Activated CD8-positive, alpha-beta T cell treated with anti-CD3 and anti-CD28 coated beads, Interleukin-2, amount 10 ng/mL, durations not matched to agents 7 days and 5 days (primary cell): ENCODE data around the gene PROM1. TPM values are rescaled to one million over a fixed set of nuclear protein-coding genes. Genes with fewer than 3 reads are reported as not detected.
A peak's percentile ranks its signal among the peaks of the same experiment; 100 is the strongest.

ENCODE experiments used
- ATAC-seq: fragments of 150-1000 bp; cut with Tn5 transposase; one replicate; pipeline ENCODE4 v1.10.0; 2021; ENCODE audit warnings: moderate library complexity
- CTCF ChIA-PET: fragments of 350-600 bp; sonication (Branson Sonifier 250); formaldehyde crosslinking; loops from one replicate; lab custom pipeline; 2021; ENCODE audit warnings: antibody characterized with exemption; lab: Charles Lee
- POLR2A ChIA-PET: fragments of 350-600 bp; sonication (Branson Sonifier 250); formaldehyde crosslinking; loops from one replicate; lab custom pipeline; 2021; ENCODE audit warnings: antibody characterized with exemption; lab: Charles Lee
- DNase-seq: peaks from one replicate; pipeline ENCODE4 v3.0.0-alpha.2; 2020
- H3K27ac Mint-ChIP-seq: one replicate; pipeline ENCODE4 v1.8.0; 2021; ENCODE audit warnings: mild to moderate bottlenecking, mixed read lengths
- H3K27me3 Mint-ChIP-seq: one replicate; pipeline ENCODE4 v1.8.0; 2021; ENCODE audit warnings: low read depth, mixed read lengths
- H3K36me3 Mint-ChIP-seq: one replicate; pipeline ENCODE4 v1.8.0; 2021; ENCODE audit warnings: low read depth, mixed read lengths
- H3K4me1 Mint-ChIP-seq: one replicate; pipeline ENCODE4 v1.8.0; 2021; ENCODE audit warnings: low read depth, mixed read lengths
- H3K4me3 Mint-ChIP-seq: one replicate; pipeline ENCODE4 v1.8.0; 2021; ENCODE audit warnings: mild to moderate bottlenecking, mixed read lengths
- H3K9me3 Mint-ChIP-seq: one replicate; pipeline ENCODE4 v1.8.0; 2022; ENCODE audit warnings: mixed read lengths; ENCODE audit not compliant: insufficient read depth
- total RNA-seq, 2 experiments: library from RNA; stranded (reverse); gene quantifications; one replicate each; pipeline ENCODE4 v1.2.3, GENCODE V29; 2021

The PROM1 gene
- total RNA-seq, 2 experiments from 2014 or later: not detected

- Mint-ChIP-seq H3K36me3 (no peaks in the 10 kb centered on the region), H3K27ac (no peak overlapping the region), H3K4me1 (no peaks in the 10 kb centered on the region), H3K4me3 (no peak overlapping the region), H3K9me3 (no peaks in the 10 kb centered on the region), H3K27me3 (peaks cover 11% of the 10 kb centered on the region)
- CTCF ChIA-PET: no interaction called here
- POLR2A ChIA-PET: no interaction called here
- DNase-seq (no peak), ATAC-seq (no peak)
Measured at GRCh38 chr4:16034010-16034748, 49.6 kb downstream of the PROM1 start.

- CTCF ChIA-PET: no interaction called here
- POLR2A ChIA-PET: no interaction called here
- peaks cover 12% of the 10 kb centered on the region for H3K27me3 Mint-ChIP-seq
Measured at GRCh38 chr4:16032396-16032770, 51.4 kb downstream of the PROM1 start.

GRCh38 chr4:16031546-16032395, 52.1 kb downstream of the PROM1 start:
- DNase-seq: no peak
- no peaks in the 10 kb centered on the region for H3K9me3 Mint-ChIP-seq
- peaks cover 14% of the 10 kb centered on the region for H3K27me3 Mint-ChIP-seq
- no peak overlapping the region for H3K27ac Mint-ChIP-seq
- ChIA-PET CTCF (interaction anchor here (0.7 to 0.9 kb wide), 2 partner anchors 233 to 874 kb away, joined by 3 read pairs; no protein-coding TSS in a partner anchor), POLR2A (interaction anchor here (0.7 kb wide), 1 partner anchor 176 kb away, joined by 3 read pairs; no protein-coding TSS in a partner anchor)
- H3K36me3 Mint-ChIP-seq: no peaks in the 10 kb centered on the region
- H3K4me3 Mint-ChIP-seq: no peak overlapping the region
- ATAC-seq: no peak
- H3K4me1 Mint-ChIP-seq: no peaks in the 10 kb centered on the region

More at GRCh38 chr4:16032396-16032770, 51.4 kb downstream of the PROM1 start:
- DNase-seq (no peak), ATAC-seq (no peak)
- H3K4me3 Mint-ChIP-seq: no peak overlapping the region
- no peak overlapping the region for H3K27ac Mint-ChIP-seq
- no peaks in the 10 kb centered on the region for H3K9me3 Mint-ChIP-seq
- H3K36me3 Mint-ChIP-seq: no peaks in the 10 kb centered on the region
- H3K4me1 Mint-ChIP-seq: no peaks in the 10 kb centered on the region

GRCh38 chr4:16029886-16030285, 53.9 kb downstream of the PROM1 start:
- peaks cover 15% of the 10 kb centered on the region for H3K27me3 Mint-ChIP-seq
- POLR2A ChIA-PET: no interaction called here
- ATAC-seq: no peak

GRCh38 chr4:16029262-16029661, 54.6 kb downstream of the PROM1 start:
- ATAC-seq: no peak
- ChIA-PET CTCF (interaction anchor here (1.1 to 3.9 kb wide), 2 partner anchors 176 to 236 kb away, joined by 3 to 24 read pairs; no protein-coding TSS in a partner anchor), POLR2A (no interaction called here)
- no peaks in the 10 kb centered on the region for H3K9me3 Mint-ChIP-seq
- H3K27me3 Mint-ChIP-seq: peaks cover 18% of the 10 kb centered on the region
- H3K36me3 Mint-ChIP-seq: no peaks in the 10 kb centered on the region
- no peak for DNase-seq
- H3K4me3 Mint-ChIP-seq: no peak overlapping the region
- no peaks in the 10 kb centered on the region for H3K4me1 Mint-ChIP-seq
- H3K27ac Mint-ChIP-seq: no peak overlapping the region

More at GRCh38 chr4:16029886-16030285, 53.9 kb downstream of the PROM1 start:
- no peaks in the 10 kb centered on the region for H3K9me3 Mint-ChIP-seq
- DNase-seq: no peak
- no peak overlapping the region for H3K4me3 Mint-ChIP-seq
- CTCF ChIA-PET: interaction anchor here (0.6 to 3.9 kb wide), 3 partner anchors 11 to 235 kb away, joined by 3 to 24 read pairs (median 3); no protein-coding TSS in a partner anchor
- no peaks in the 10 kb centered on the region for H3K36me3 Mint-ChIP-seq
- no peaks in the 10 kb centered on the region for H3K4me1 Mint-ChIP-seq
- no peak overlapping the region for H3K27ac Mint-ChIP-seq

- Mint-ChIP-seq H3K27ac (no peak overlapping the region), H3K27me3 (peaks cover 18% of the 10 kb centered on the region), H3K4me3 (no peak overlapping the region), H3K4me1 (no peaks in the 10 kb centered on the region), H3K9me3 (no peaks in the 10 kb centered on the region), H3K36me3 (no peaks in the 10 kb centered on the region)
- CTCF ChIA-PET: interaction anchor here (1.6 to 3.9 kb wide), 4 partner anchors 145 to 889 kb away, joined by 3 to 24 read pairs (median 4); no protein-coding TSS in a partner anchor
- no peak for ATAC-seq
- no peak for DNase-seq
- POLR2A ChIA-PET: no interaction called here
Measured at GRCh38 chr4:16027626-16028025, 56.2 kb downstream of the PROM1 start.

- no peak for ATAC-seq
Measured at GRCh38 chr4:16027114-16027513, 56.7 kb downstream of the PROM1 start.

GRCh38 chr4:16026160-16026761, 57.6 kb downstream of the PROM1 start:
- ATAC-seq (no peak), DNase-seq (peak; percentile 51)
- POLR2A ChIA-PET: no interaction called here
- CTCF ChIA-PET: interaction anchor here (0.6 to 1.9 kb wide), 4 partner anchors 97 to 238 kb away, joined by 3 to 5 read pairs (median 4); no protein-coding TSS in a partner anchor
- no peaks in the 10 kb centered on the region for H3K4me1 Mint-ChIP-seq
- no peak overlapping the region for H3K4me3 Mint-ChIP-seq
- no peaks in the 10 kb centered on the region for H3K9me3 Mint-ChIP-seq
- no peak overlapping the region for H3K27ac Mint-ChIP-seq
- H3K27me3 Mint-ChIP-seq: peaks cover 23% of the 10 kb centered on the region
- H3K36me3 Mint-ChIP-seq: no peaks in the 10 kb centered on the region

More at GRCh38 chr4:16027114-16027513, 56.7 kb downstream of the PROM1 start:
- no peaks in the 10 kb centered on the region for H3K9me3 Mint-ChIP-seq
- no peak for DNase-seq
- H3K4me3 Mint-ChIP-seq: no peak overlapping the region
- H3K4me1 Mint-ChIP-seq: no peaks in the 10 kb centered on the region
- peaks cover 18% of the 10 kb centered on the region for H3K27me3 Mint-ChIP-seq
- ChIA-PET CTCF (interaction anchor here (1.6 to 3.9 kb wide), 4 partner anchors 144 to 889 kb away, joined by 3 to 24 read pairs (median 4); no protein-coding TSS in a partner anchor), POLR2A (no interaction called here)
- no peaks in the 10 kb centered on the region for H3K36me3 Mint-ChIP-seq
- no peak overlapping the region for H3K27ac Mint-ChIP-seq

- no peak for DNase-seq
- H3K4me3 Mint-ChIP-seq: no peak overlapping the region
- no peak for ATAC-seq
- H3K27ac Mint-ChIP-seq: no peak overlapping the region
- ChIA-PET CTCF (interaction anchor here (0.6 to 1.9 kb wide), 3 partner anchors 98 to 239 kb away, joined by 3 to 5 read pairs (median 3); no protein-coding TSS in a partner anchor), POLR2A (no interaction called here)
- H3K36me3 Mint-ChIP-seq: no peaks in the 10 kb centered on the region
- H3K4me1 Mint-ChIP-seq: no peaks in the 10 kb centered on the region
- peaks cover 26% of the 10 kb centered on the region for H3K27me3 Mint-ChIP-seq
- no peaks in the 10 kb centered on the region for H3K9me3 Mint-ChIP-seq
Measured at GRCh38 chr4:16025268-16025667, 58.6 kb downstream of the PROM1 start.

GRCh38 chr4:16023776-16024408, 59.9 kb downstream of the PROM1 start:
- no peaks in the 10 kb centered on the region for H3K36me3 Mint-ChIP-seq
- H3K4me3 Mint-ChIP-seq: no peak overlapping the region
- no peaks in the 10 kb centered on the region for H3K4me1 Mint-ChIP-seq
- ChIA-PET POLR2A (no interaction called here), CTCF (interaction anchor here (1.0 to 1.6 kb wide), 2 partner anchors 176 to 241 kb away, joined by 3 to 5 read pairs; no protein-coding TSS in a partner anchor)
- ATAC-seq: no peak
- no peak for DNase-seq
- no peaks in the 10 kb centered on the region for H3K9me3 Mint-ChIP-seq
- peaks cover 32% of the 10 kb centered on the region for H3K27me3 Mint-ChIP-seq
- no peak overlapping the region for H3K27ac Mint-ChIP-seq
